H1 (cell line): ENCODE data around the gene PBXIP1. TPM values are rescaled to one million over a fixed set of nuclear protein-coding genes. Genes with fewer than 3 reads are reported as not detected.

ENCODE experiments used
- CTCF ChIA-PET: fragments of 300-600 bp; sonication (Branson Sonifier 250); formaldehyde crosslinking; loops from one replicate; lab custom pipeline; 2021; ENCODE audit not compliant: partially characterized antibody; lab: Charles Lee
- POLR2A ChIA-PET: fragments of 300-600 bp; sonication (Branson Sonifier 250); formaldehyde crosslinking; loops from one replicate; lab custom pipeline; 2021; ENCODE audit warnings: inconsistent platforms; ENCODE audit not compliant: partially characterized antibody; lab: Charles Lee
- DNase-seq, 2 experiments: peaks; one replicate each; pipeline versions ENCODE4 v3.0.0 to v3.0.0-alpha.2; 2010 to 2022; ENCODE audit warnings: low spot score in 2 of 2, low read depth in 1 of 2, mixed read lengths in 1 of 2
- FAIRE-seq: peaks from 2 replicates; lab custom pipeline; 2011; peaks lifted over from hg19 to GRCh38; lab: Jason Lieb, UNC
- H2AFZ ChIP-seq: 2 replicates; pipeline ENCODE4 v1.8.1; 2012; ENCODE audit warnings: low read length, inconsistent platforms
- H2AK5ac ChIP-seq: 2 replicates; pipeline ENCODE4 v1.6.1; 2013; ENCODE audit warnings: low read depth, low read length
- H2BK120ac ChIP-seq: replicated peaks from 2 replicates; pipeline ENCODE3; 2013; ENCODE audit warnings: low read depth, low read length, inconsistent platforms
- H2BK12ac ChIP-seq: 2 replicates; pipeline ENCODE4 v1.6.1; 2013; ENCODE audit warnings: low read depth, low read length
- H2BK15ac ChIP-seq: 2 replicates; pipeline ENCODE4 v1.6.1; 2013; ENCODE audit warnings: low read length
- H2BK20ac ChIP-seq: 2 replicates; pipeline ENCODE4 v1.6.1; 2013; ENCODE audit warnings: low read length
- H2BK5ac ChIP-seq: 2 replicates; pipeline ENCODE4 v1.6.1; 2013; ENCODE audit warnings: low read depth, low read length
- H3K14ac ChIP-seq: 2 replicates; pipeline ENCODE4 v1.6.1; 2013; ENCODE audit warnings: inconsistent platforms; ENCODE audit not compliant: insufficient read length
- H3K18ac ChIP-seq: 2 replicates; pipeline ENCODE4 v1.6.1; 2013; ENCODE audit warnings: low read length; ENCODE audit errors: extremely low read depth
- H3K23ac ChIP-seq: 2 replicates; pipeline ENCODE4 v1.6.1; 2013; ENCODE audit warnings: inconsistent platforms; ENCODE audit not compliant: insufficient read length
- H3K23me2 ChIP-seq: 2 replicates; pipeline ENCODE4 v1.6.1; 2013; ENCODE audit warnings: low read depth, low read length
- H3K27ac ChIP-seq: 2 replicates; pipeline ENCODE4 v1.6.1; 2011; ENCODE audit warnings: low read depth, low read length, inconsistent platforms
- H3K27me3 ChIP-seq, 4 experiments: replicated peaks in 1 of 4; 1 replicate in 1 of 4; 2 replicates in 3 of 4; pipeline versions ENCODE4 v1.6.1 to v1.8.1; 2011 to 2013; ENCODE audit warnings: low read length in 3 of 4, mild to moderate bottlenecking in 3 of 4, inconsistent platforms in 2 of 4, mixed read lengths in 2 of 4, moderate library complexity in 1 of 4; ENCODE audit not compliant: control insufficient read depth in 3 of 4, insufficient read depth in 3 of 4; ENCODE audit errors: extremely low read depth in 1 of 4
- H3K36me3 ChIP-seq, 4 experiments: 2 replicates each; pipeline versions ENCODE4 v1.6.1 to v1.8.1; 2011 to 2013; ENCODE audit warnings: mild to moderate bottlenecking in 4 of 4, low read length in 3 of 4, moderate library complexity in 2 of 4, control low read depth in 1 of 4, inconsistent platforms in 1 of 4; ENCODE audit not compliant: insufficient read depth in 4 of 4, control insufficient read depth in 2 of 4
- H3K4ac ChIP-seq: replicated peaks from 2 replicates; pipeline ENCODE3; 2013; ENCODE audit warnings: low read length, low read depth, mixed read lengths, inconsistent platforms; ENCODE audit not compliant: insufficient read length
- H3K4me1 ChIP-seq, 4 experiments: replicated peaks in 1 of 4; 1 replicate in 1 of 4; 2 replicates in 3 of 4; pipeline versions ENCODE4 v1.6.1 to v1.8.1; 2011 to 2013; ENCODE audit warnings: low read length in 3 of 4, inconsistent platforms in 2 of 4, mixed read lengths in 1 of 4; ENCODE audit not compliant: insufficient read depth in 4 of 4, control insufficient read depth in 3 of 4
- H3K4me2 ChIP-seq, 2 experiments: 2 replicates each; pipeline versions ENCODE4 v1.6.1 to v1.8.1; 2011 to 2013; ENCODE audit warnings: low read depth in 2 of 2, low read length in 2 of 2, control low read depth in 1 of 2, inconsistent platforms in 1 of 2, mild to moderate bottlenecking in 1 of 2; ENCODE audit not compliant: insufficient read depth in 1 of 2
- H3K4me3 ChIP-seq, 4 experiments: fragments of 200-600, 300-600 bp in 1 of 4; sonication (generic), shearing (Covaris generic), sonication (Bioruptor Twin) in 1 of 4; 2 replicates each; pipeline versions ENCODE4 v1.5.1 to v1.8.1; 2011 to 2016; ENCODE audit warnings: low read length in 4 of 4, low read depth in 3 of 4, control low read depth in 2 of 4, inconsistent platforms in 2 of 4, mild to moderate bottlenecking in 2 of 4, mixed read lengths in 1 of 4, moderate library complexity in 1 of 4; ENCODE audit not compliant: insufficient read depth in 2 of 4; ENCODE audit errors: extremely low read depth in 1 of 4
- H3K56ac ChIP-seq: replicated peaks from 2 replicates; pipeline ENCODE3; 2013; ENCODE audit warnings: low read depth, mild to moderate bottlenecking, mixed read lengths, low read length, inconsistent platforms; ENCODE audit not compliant: insufficient read length
- H3K79me1 ChIP-seq: 2 replicates; pipeline ENCODE4 v1.6.1; 2013; ENCODE audit warnings: low read depth, low read length, control low read depth
- H3K79me2 ChIP-seq, 2 experiments: 2 replicates each; pipeline versions ENCODE4 v1.6.1 to v1.8.1; 2012 to 2013; ENCODE audit warnings: low read length in 2 of 2, mild to moderate bottlenecking in 2 of 2, inconsistent platforms in 1 of 2; ENCODE audit not compliant: insufficient read depth in 2 of 2, control insufficient read depth in 1 of 2
- H3K9ac ChIP-seq, 4 experiments: replicated peaks in 1 of 4; 1 replicate in 1 of 4; 2 replicates in 3 of 4; pipeline versions ENCODE4 v1.6.1 to v1.8.1; 2011 to 2013; ENCODE audit warnings: low read depth in 3 of 4, low read length in 3 of 4, control low read depth in 2 of 4, mild to moderate bottlenecking in 2 of 4, moderate library complexity in 2 of 4, inconsistent platforms in 1 of 4; ENCODE audit errors: extremely low read depth in 1 of 4
- H3K9me3 ChIP-seq, 2 experiments: 2 replicates each; pipeline versions ENCODE4 v1.6.1 to v1.8.1; 2012 to 2013; ENCODE audit warnings: mild to moderate bottlenecking in 2 of 2, moderate library complexity in 2 of 2, control low read depth in 1 of 2, inconsistent platforms in 1 of 2, low read depth in 1 of 2, low read length in 1 of 2, mixed read lengths in 1 of 2; ENCODE audit not compliant: insufficient read depth in 2 of 2
- H4K20me1 ChIP-seq, 2 experiments: replicated peaks in 1 of 2; 2 replicates each; pipeline versions ENCODE3 to v1.8.1; 2011 to 2013; ENCODE audit warnings: inconsistent platforms in 2 of 2, low read length in 2 of 2, mild to moderate bottlenecking in 1 of 2; ENCODE audit not compliant: insufficient read depth in 2 of 2, control insufficient read depth in 1 of 2
- H4K5ac ChIP-seq: 2 replicates; pipeline ENCODE4 v1.6.1; 2013; ENCODE audit warnings: low read length, low read depth, mixed read lengths, inconsistent platforms; ENCODE audit not compliant: insufficient read length
- H4K8ac ChIP-seq: 2 replicates; pipeline ENCODE4 v1.8.0; 2013; ENCODE audit warnings: mild to moderate bottlenecking, moderate library complexity, low read length, inconsistent platforms; ENCODE audit not compliant: insufficient read depth; ENCODE audit errors: extremely low read depth
- H4K91ac ChIP-seq: replicated peaks from 2 replicates; pipeline ENCODE3; 2013; ENCODE audit warnings: low read length, mixed read lengths, inconsistent platforms; ENCODE audit not compliant: insufficient read length
- CHD2 ChIP-seq: IDR thresholded peaks from 2 replicates; pipeline ENCODE4 v1.6.1; 2012; ENCODE audit warnings: low read length, improper control_type of control experiment
- KDM1A ChIP-seq: fragments of 200-600, 300-600 bp; sonication (generic); IDR thresholded peaks from 2 replicates; pipeline ENCODE4 v1.7.1; 2016; ENCODE audit warnings: mild to moderate bottlenecking, low read length, borderline replicate concordance
- MAFK ChIP-seq: IDR thresholded peaks from 2 replicates; pipeline ENCODE4 v1.6.1; 2012; ENCODE audit warnings: low read depth, mild to moderate bottlenecking, improper control_type of control experiment, low read length
- MAX ChIP-seq: IDR thresholded peaks from 2 replicates; pipeline ENCODE4 v1.6.1; 2012; ENCODE audit warnings: inconsistent platforms
- PHF8 ChIP-seq: fragments of 200-600 bp; sonication (generic); conservative IDR thresholded peaks from 2 replicates; pipeline ENCODE4 v1.7.1; 2012; ENCODE audit warnings: low read depth, mild to moderate bottlenecking, inconsistent platforms, low read length, moderate library complexity
- WGBS, 2 experiments: shearing (Covaris generic) in 1 of 2; methylation state at CpG; one replicate each; pipeline versions ENCODE4 v1.1.6 to v1.1.7; 2013 to 2015; ENCODE audit warnings: low lambda C conversion rate in 2 of 2, mixed read lengths in 2 of 2, inconsistent platforms in 1 of 2, low coverage in 1 of 2, missing lambda C conversion rate in 1 of 2; ENCODE audit not compliant: insufficient replicate concordance in 2 of 2, insufficient coverage in 1 of 2, insufficient read length in 1 of 2; ENCODE audit errors: extremely low coverage in 1 of 2, missing lambda C conversion rate in 1 of 2; 5-methylcytosine and 5-hydroxymethylcytosine counted together
- polyA plus RNA-seq, 7 experiments: library from polyadenylated mRNA; depleted of rRNA in 3 of 7; stranded (reverse) in 5 of 7; unstranded in 2 of 7; fragments of >200 nt in 5 of 7; fragments of 200-250 nt in 2 of 7; gene quantifications; 1 replicate in 5 of 7; 2 replicates in 1 of 7; 4 replicates in 1 of 7; pipeline versions ENCODE4 v1.2.1 to v1.2.3, GENCODE V29; 2011 to 2013; ENCODE audit warnings: missing spikeins in 2 of 7, mixed read lengths in 2 of 7
- total RNA-seq: library from RNA; stranded (reverse); fragmentation: NEBNext Ultra II Directional; extraction: Animal tissue kit (Norgen Biotek cat#: 25700); gene quantifications from 2 replicates; pipeline ENCODE4 v1.2.1, GENCODE V29; 2021
- TF ChIP-seq, protein P1 (sequence below), 3 experiments: IDR thresholded peaks; 1 replicate in 2 of 3; 2 replicates in 1 of 3; pipeline versions ENCODE4 v1.5.1 to v1.6.1; 2011; ENCODE audit warnings: low read length in 3 of 3, mild to moderate bottlenecking in 3 of 3, inconsistent platforms in 2 of 3, low read depth in 1 of 3, moderate library complexity in 1 of 3; ENCODE audit not compliant: insufficient read depth in 1 of 3; ENCODE audit errors: control extremely low read depth in 1 of 3

The PBXIP1 gene
- total and polyA plus RNA-seq, 2 of the 8 experiments (the other 6 are each of a cell fraction or from before 2014, with no cell fraction given): 12.0 to 19.8 TPM

GRCh38 chr1:154956544-154956941, 644 bp upstream of the PBXIP1 start:
- CTCF ChIA-PET: interaction anchor here (0.9 to 9.8 kb wide), 16 partner anchors 10 to 397 kb away, joined by 3 to 132 read pairs (median 6); partner anchors contain the start of genes FLAD1, LENEP, PMVK and SHC1
- Histone ChIP-seq H2BK120ac (no peak overlapping the region), H2BK20ac (no peak overlapping the region), H4K5ac (no peak overlapping the region), H2BK15ac (no peak overlapping the region), H3K36me3 (peaks cover 3 to 5% (median 4%) of the 10 kb centered on the region in 4 experiments; a peak in 5 of 8 replicates), H3K27me3 (no peaks in the 10 kb centered on the region; a peak in 2 of 7 replicates), H4K91ac (no peak overlapping the region), H3K9ac (peak overlapping the region in 2 of 4 experiments; percentile 82 to 87; a peak in 4 of 7 replicates), H2BK12ac (no peak overlapping the region; the same call in 1 of the 2 replicates), H2AK5ac (no peak overlapping the region), H3K18ac (no peak overlapping the region), H3K23me2 (peaks cover 5% of the 10 kb centered on the region), H2BK5ac (no peak overlapping the region), H3K14ac (no peak overlapping the region), H3K4me3 (peak overlapping the region; percentile 60 to 77 (median 66); a peak in 7 of 8 replicates), H3K79me2 (peaks cover 0 to 17% of the 10 kb centered on the region in 2 experiments), H3K9me3 (no peaks in the 10 kb centered on the region), H3K23ac (no peak overlapping the region), H3K4me2 (peak overlapping the region; percentile 92 to 93), H4K8ac (no peak overlapping the region), H3K56ac (peak overlapping the region; percentile 14), H4K20me1 (peaks cover 1 to 10% of the 10 kb centered on the region in 2 experiments), H3K4ac (no peak overlapping the region), H3K79me1 (peaks cover 10% of the 10 kb centered on the region)
- 10% methylated on average over 6 of the region's 6 CpGs; no CpG with 5 or more reads in 1 of the 2 experiments for WGBS, 2 experiments
- FAIRE-seq (no peak), DNase-seq (no peak)
- POLR2A ChIA-PET: interaction anchor here (1.0 to 18.6 kb wide), 10 partner anchors 16 to 239 kb away, joined by 3 to 662 read pairs (median 6); partner anchors contain the start of genes ADAM15, CKS1B, FLAD1 and LENEP
- TF ChIP-seq MAFK (no peak), CHD2 (peak; percentile 8; the same call in 1 of the 2 replicates), MAX (no peak), KDM1A (no peak), PHF8 (no peak)
- TF ChIP-seq, protein P1, sequence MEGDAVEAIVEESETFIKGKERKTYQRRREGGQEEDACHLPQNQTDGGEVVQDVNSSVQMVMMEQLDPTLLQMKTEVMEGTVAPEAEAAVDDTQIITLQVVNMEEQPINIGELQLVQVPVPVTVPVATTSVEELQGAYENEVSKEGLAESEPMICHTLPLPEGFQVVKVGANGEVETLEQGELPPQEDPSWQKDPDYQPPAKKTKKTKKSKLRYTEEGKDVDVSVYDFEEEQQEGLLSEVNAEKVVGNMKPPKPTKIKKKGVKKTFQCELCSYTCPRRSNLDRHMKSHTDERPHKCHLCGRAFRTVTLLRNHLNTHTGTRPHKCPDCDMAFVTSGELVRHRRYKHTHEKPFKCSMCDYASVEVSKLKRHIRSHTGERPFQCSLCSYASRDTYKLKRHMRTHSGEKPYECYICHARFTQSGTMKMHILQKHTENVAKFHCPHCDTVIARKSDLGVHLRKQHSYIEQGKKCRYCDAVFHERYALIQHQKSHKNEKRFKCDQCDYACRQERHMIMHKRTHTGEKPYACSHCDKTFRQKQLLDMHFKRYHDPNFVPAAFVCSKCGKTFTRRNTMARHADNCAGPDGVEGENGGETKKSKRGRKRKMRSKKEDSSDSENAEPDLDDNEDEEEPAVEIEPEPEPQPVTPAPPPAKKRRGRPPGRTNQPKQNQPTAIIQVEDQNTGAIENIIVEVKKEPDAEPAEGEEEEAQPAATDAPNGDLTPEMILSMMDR (IDR thresholded peaks at IDR 0.05; ENCODE audit: control extremely low read depth in 1 of 3, insufficient read depth in 1 of 3, low read depth in 1 of 3, low read length in 3 of 3): no peak
- TF ChIP-seq, all 59 proteins: peak for 1
- H2AFZ ChIP-seq: no peak overlapping the region
- peaks cover 4 to 28% (median 9%) of the 10 kb centered on the region in 4 experiments for H3K4me1 ChIP-seq
- peak overlapping the region; percentile 62; the same call in 1 of the 2 replicates for H3K27ac ChIP-seq
